GM23338 (cell line): Measurements from ENCODE around the gene ABCC6. TPM values are rescaled to one million over a fixed set of nuclear protein-coding genes. Genes with fewer than 3 reads are reported as not detected.

Source experiments
- ATAC-seq: fragments of 200-7000 bp; cut with Tn5 transposase; 3 replicates; pipeline ENCODE4 v1.9.1; 2020
- DNase-seq: peaks from one replicate; pipeline ENCODE4 v3.0.0-alpha.2; 2015; ENCODE audit warnings: low spot score
- H2AFZ ChIP-seq: fragments of 200-600 bp; sonication (generic); 2 replicates; pipeline ENCODE4 v1.8.0; 2016; ENCODE audit warnings: antibody characterized with exemption, mild to moderate bottlenecking, moderate library complexity
- H3F3A ChIP-seq: fragments of 200-600 bp; sonication (generic); replicated peaks from 2 replicates; pipeline ENCODE4 v1.8.0; 2017; ENCODE audit warnings: antibody characterized with exemption, mixed run types, low read depth
- H3K27ac ChIP-seq: fragments of 200-600 bp; sonication (generic); 2 replicates; pipeline ENCODE4 v1.6.1; 2016; ENCODE audit warnings: low read depth
- H3K27me3 ChIP-seq: fragments of 200-600 bp; sonication (generic); 2 replicates; pipeline ENCODE4 v1.8.0; 2016; ENCODE audit warnings: mild to moderate bottlenecking, mixed run types, moderate library complexity; ENCODE audit not compliant: insufficient read depth
- H3K36me3 ChIP-seq: fragments of 200-600 bp; sonication (generic); 2 replicates; pipeline ENCODE4 v1.8.0; 2016; ENCODE audit warnings: mild to moderate bottlenecking; ENCODE audit not compliant: insufficient read depth
- H3K4me1 ChIP-seq: fragments of 200-600 bp; sonication (generic); 2 replicates; pipeline ENCODE4 v1.8.0; 2016; ENCODE audit warnings: mild to moderate bottlenecking, moderate library complexity; ENCODE audit not compliant: insufficient read depth
- H3K4me2 ChIP-seq: fragments of 200-600 bp; sonication (generic); 2 replicates; pipeline ENCODE4 v1.7.1; 2017; ENCODE audit warnings: mixed run types
- H3K4me3 ChIP-seq: fragments of 200-600 bp; sonication (generic); 2 replicates; pipeline ENCODE4 v1.6.1; 2016; ENCODE audit warnings: mixed run types
- H3K79me2 ChIP-seq: fragments of 200-600 bp; sonication (generic); replicated peaks from 2 replicates; pipeline ENCODE4 v1.8.0; 2017; ENCODE audit warnings: mild to moderate bottlenecking; ENCODE audit not compliant: insufficient read depth
- H3K9me2 ChIP-seq: fragments of 200-600 bp; sonication (generic); 2 replicates; pipeline ENCODE4 v1.8.0; 2017; ENCODE audit not compliant: insufficient read depth
- H4K20me1 ChIP-seq: fragments of 200-600 bp; sonication (generic); replicated peaks from 2 replicates; pipeline ENCODE4 v1.8.0; 2017; ENCODE audit warnings: mild to moderate bottlenecking; ENCODE audit not compliant: insufficient read depth
- H3K27ac Mint-ChIP-seq: 2 replicates; pipeline ENCODE4 v1.8.0; 2020; ENCODE audit warnings: inconsistent platforms, mild to moderate bottlenecking, moderate library complexity, mixed read lengths
- H3K27me3 Mint-ChIP-seq: 3 replicates; pipeline ENCODE4 v1.8.0; 2022; ENCODE audit warnings: low read depth, mild to moderate bottlenecking, moderate library complexity, mixed read lengths, inconsistent platforms; ENCODE audit not compliant: insufficient read depth, poor library complexity
- H3K36me3 Mint-ChIP-seq: 3 replicates; pipeline ENCODE4 v1.8.0; 2021; ENCODE audit warnings: low read depth, mild to moderate bottlenecking, inconsistent platforms, moderate library complexity, mixed read lengths
- H3K4me1 Mint-ChIP-seq: 3 replicates; pipeline ENCODE4 v1.8.0; 2020; ENCODE audit warnings: mild to moderate bottlenecking, inconsistent platforms, mixed read lengths
- H3K4me3 Mint-ChIP-seq: 3 replicates; pipeline ENCODE4 v1.8.0; 2021; ENCODE audit warnings: moderate library complexity, mild to moderate bottlenecking, inconsistent platforms, mixed read lengths
- H3K9me3 Mint-ChIP-seq: 3 replicates; pipeline ENCODE4 v1.8.0; 2020; ENCODE audit warnings: moderate library complexity, mild to moderate bottlenecking, inconsistent platforms, mixed read lengths
- CTCF ChIP-seq, 2 experiments: fragments of 200-600 bp in 1 of 2; sonication (generic) in 1 of 2; conservative IDR thresholded peaks; 2 replicates each; pipeline versions ENCODE4 v1.5.1 to v1.6.1; 2016 to 2017; ENCODE audit warnings: antibody characterized with exemption in 2 of 2, low read depth in 2 of 2, mild to moderate bottlenecking in 2 of 2, moderate library complexity in 1 of 2
- NANOG ChIP-seq: IDR thresholded peaks from 2 replicates; pipeline ENCODE4 v1.6.1; 2016; ENCODE audit warnings: antibody characterized with exemption, borderline replicate concordance
- REST ChIP-seq: IDR thresholded peaks from one replicate; pipeline ENCODE4 v1.6.1; 2018; ENCODE audit warnings: antibody characterized with exemption; ENCODE audit not compliant: unreplicated experiment
- ZNF331 ChIP-seq: fragments of 250-450 bp; sonication (Bioruptor Pico); IDR thresholded peaks from 2 replicates; pipeline ENCODE4 v1.5.0; 2020; ENCODE audit warnings: low read depth, mild to moderate bottlenecking, moderate library complexity
- polyA plus RNA-seq: library from polyadenylated mRNA; unstranded; fragments of >200 nt; fragmentation: Nextera tagmentation; extraction: Ambion mirVana; gene quantifications from 2 replicates; pipeline ENCODE4 v1.2.1, GENCODE V29; 2016
- total RNA-seq: library from RNA; depleted of rRNA; stranded (reverse); fragments of >200 nt; shearing (Covaris generic); gene quantifications from 2 replicates; pipeline ENCODE4 v1.2.3, GENCODE V29; 2014

Gene ABCC6
- total and polyA plus RNA-seq, 2 experiments from 2014 or later: 0.73 to 2.8 TPM

GRCh38 chr16:16147316-16147999 is 75.8 kb downstream of the ABCC6 start:
- ATAC-seq (no peak), DNase-seq (no peak)
- TF ChIP-seq CTCF (conservative IDR thresholded peaks at IDR 0.05; ENCODE audit: low read depth in 2 of 2) (no peak), NANOG (no peak)
- Histone ChIP-seq H3F3A (0 out of 2 replicates have a peak, but pooled peaks cover 1% of the 10 kb centered on the region), H3K9me2 (no peaks in the 10 kb centered on the region), H3K4me3 (no peak overlapping the region), H2AFZ (no peak overlapping the region), H3K4me1 (peaks cover 6% of the 10 kb centered on the region; the same call in 1 of the 2 replicates), H3K27ac (0 out of 2 replicates have a peak overlapping the region, but pooled peaks have one; percentile 39), H3K79me2 (no peaks in the 10 kb centered on the region), H3K4me2 (no peak overlapping the region), H3K36me3 (peaks cover 2% of the 10 kb centered on the region; the same call in 1 of the 2 replicates), H3K27me3 (no peaks in the 10 kb centered on the region), H4K20me1 (0 out of 2 replicates have a peak, but pooled peaks cover 3% of the 10 kb centered on the region)
- H3K4me1 Mint-ChIP-seq: peaks cover 9% of the 10 kb centered on the region
- H3K36me3 Mint-ChIP-seq: peaks cover 13% of the 10 kb centered on the region
- H3K4me3 Mint-ChIP-seq: no peak overlapping the region
- peaks cover 24% of the 10 kb centered on the region for H3K27me3 Mint-ChIP-seq
- H3K27ac Mint-ChIP-seq: no peak overlapping the region
- no peaks in the 10 kb centered on the region for H3K9me3 Mint-ChIP-seq

GRCh38 chr16:16146380-16147315 is 76.6 kb downstream of the ABCC6 start:
- Histone ChIP-seq H3F3A (0 out of 2 replicates have a peak, but pooled peaks cover 5% of the 10 kb centered on the region), H3K79me2 (no peaks in the 10 kb centered on the region), H4K20me1 (0 out of 2 replicates have a peak, but pooled peaks cover 3% of the 10 kb centered on the region), H3K27ac (no peak overlapping the region), H3K36me3 (peaks cover 7% of the 10 kb centered on the region; the same call in 1 of the 2 replicates), H3K9me2 (no peaks in the 10 kb centered on the region), H2AFZ (no peak overlapping the region), H3K4me2 (no peak overlapping the region), H3K27me3 (no peaks in the 10 kb centered on the region), H3K4me1 (peaks cover 8% of the 10 kb centered on the region; the same call in 1 of the 2 replicates), H3K4me3 (no peak overlapping the region)
- Mint-ChIP-seq H3K36me3 (peaks cover 19% of the 10 kb centered on the region), H3K9me3 (no peaks in the 10 kb centered on the region), H3K4me3 (no peak overlapping the region), H3K27me3 (peaks cover 21% of the 10 kb centered on the region), H3K27ac (no peak overlapping the region), H3K4me1 (peaks cover 14% of the 10 kb centered on the region)
- ATAC-seq (no peak), DNase-seq (no peak)
- TF ChIP-seq CTCF (conservative IDR thresholded peaks at IDR 0.05; ENCODE audit: low read depth in 2 of 2) (no peak), REST (no peak), ZNF331 (CRISPR knock-in tag) (no peak)
